GM12878 (cell line): Measurements from ENCODE around the gene THSD8. TPM values are rescaled to one million over a fixed set of nuclear protein-coding genes. Genes with fewer than 3 reads are reported as not detected.
"Not testable (repeated sequence)": the region's sequence is repeated elsewhere in the genome, so short reads cannot be mapped to it uniquely, and the experiment has no call there.

ENCODE experiments used
- ATAC-seq: fragments of 200-7000 bp; cut with Tn5 transposase; 3 replicates; pipeline ENCODE4 v1.9.1; 2020; ENCODE audit warnings: mild to moderate bottlenecking, moderate library complexity
- BruUV-seq: library from RNA; stranded (reverse); fragments of 400-500 nt; replicated peaks from 2 replicates; lab custom pipeline; 2021; lab: Mats Ljungman, UMichigan
- CTCF ChIA-PET: fragments of 300-600 bp; sonication (Branson Sonifier 250); formaldehyde crosslinking; extraction: SDS; loops from one replicate; lab custom pipeline; 2021; ENCODE audit warnings: inconsistent platforms; lab: Yijun Ruan, JAX
- POLR2A ChIA-PET: fragments of 350-600 bp; formaldehyde crosslinking; extraction: SDS; loops from one replicate; lab custom pipeline; 2021; ENCODE audit warnings: inconsistent platforms; lab: Charles Lee
- RAD21 ChIA-PET: fragments of 300-600 bp; sonication (Branson Sonifier 250); formaldehyde crosslinking; loops from one replicate; lab custom pipeline; 2023; ENCODE audit warnings: antibody characterized with exemption; ENCODE audit not compliant: unreplicated experiment; lab: Charles Lee
- SMC1A ChIA-PET: fragments of 300-600 bp; sonication (Branson Sonifier 250); formaldehyde crosslinking; loops from one replicate; lab custom pipeline; 2023; ENCODE audit not compliant: unreplicated experiment, uncharacterized antibody; lab: Charles Lee
- DNase-seq: peaks from one replicate; pipeline ENCODE4 v3.0.0-alpha.2; 2011; ENCODE audit warnings: low read depth, low spot score
- FAIRE-seq: peaks from 3 replicates; lab custom pipeline; 2011; peaks lifted over from hg19 to GRCh38; lab: Jason Lieb, UNC
- H2AFZ ChIP-seq: 2 replicates; pipeline ENCODE4 v1.6.0; 2011; ENCODE audit warnings: low read depth, low read length, control low read depth; ENCODE audit not compliant: control insufficient read depth
- H3K27ac ChIP-seq: 2 replicates; pipeline ENCODE4 v1.5.1; 2011; ENCODE audit warnings: control low read depth; ENCODE audit not compliant: control insufficient read depth, insufficient read depth
- H3K27me3 ChIP-seq, 2 experiments: replicated peaks in 1 of 2; 2 replicates each; pipeline versions ENCODE4 v1.6.0 to v1.6.1; 2011; ENCODE audit warnings: low read length in 1 of 2; ENCODE audit not compliant: control insufficient read depth in 2 of 2, insufficient read depth in 2 of 2
- H3K36me3 ChIP-seq, 2 experiments: 2 replicates each; pipeline ENCODE4 v1.5.1; 2011; ENCODE audit warnings: low read length in 1 of 2; ENCODE audit not compliant: control insufficient read depth in 2 of 2, insufficient read depth in 2 of 2
- H3K4me1 ChIP-seq: 2 replicates; pipeline ENCODE4 v1.6.1; 2011; ENCODE audit warnings: mild to moderate bottlenecking, low read length, moderate library complexity, mixed read lengths; ENCODE audit not compliant: control insufficient read depth, insufficient read depth
- H3K4me2 ChIP-seq: 2 replicates; pipeline ENCODE4 v1.6.0; 2011; ENCODE audit warnings: control low read depth; ENCODE audit not compliant: control insufficient read depth, insufficient read depth
- H3K4me3 ChIP-seq: fragments of 200-600 bp; sonication (generic); 2 replicates; pipeline ENCODE4 v1.5.1; 2016
- H3K79me2 ChIP-seq: 2 replicates; pipeline ENCODE4 v1.6.0; 2011; ENCODE audit warnings: low read length; ENCODE audit not compliant: control insufficient read depth, insufficient read depth
- H3K9ac ChIP-seq: 2 replicates; pipeline ENCODE4 v1.8.0; 2011; ENCODE audit warnings: low read length, control low read depth, mixed read lengths; ENCODE audit not compliant: control insufficient read depth, insufficient read depth
- H3K9me3 ChIP-seq: replicated peaks from 3 replicates; pipeline ENCODE4 v1.5.1; 2011; ENCODE audit warnings: mild to moderate bottlenecking, low read length; ENCODE audit not compliant: control insufficient read depth, insufficient read depth
- H4K20me1 ChIP-seq: 2 replicates; pipeline ENCODE4 v1.6.0; 2011; ENCODE audit not compliant: control insufficient read depth, insufficient read depth
- E2F8 ChIP-seq: fragments of 450-650 bp; IDR thresholded peaks from 2 replicates; pipeline ENCODE4 v1.6.1; 2018; ENCODE audit warnings: mild to moderate bottlenecking, low read depth, moderate library complexity; ENCODE audit not compliant: partially characterized antibody
- WGBS: methylation state at CpG from one replicate; pipeline ENCODE4 v1.1.6; 2016; ENCODE audit warnings: low lambda C conversion rate; ENCODE audit not compliant: insufficient replicate concordance, insufficient coverage; ENCODE audit errors: missing lambda C conversion rate; 5-methylcytosine and 5-hydroxymethylcytosine counted together
- in situ Hi-C: fragments of 300-500 bp; cut with MboI; formaldehyde crosslinking; loops from 9 replicates; pipeline ENCODE4 v1.14.3; 2018; ENCODE audit warnings: mixed read lengths
- intact Hi-C: fragments of 100-400 bp; cut with micrococcal nuclease; formaldehyde crosslinking; loops from one replicate; pipeline ENCODE4 v1.14.2; 2022; ENCODE audit not compliant: unreplicated experiment
- polyA plus RNA-seq, 11 experiments: library from polyadenylated mRNA; depleted of rRNA in 4 of 11; unstranded in 6 of 11; stranded (reverse) in 5 of 11; fragments of >200 nt; fragmentation: Nextera tagmentation in 4 of 11; fragmentation: Illumina TruSeq in 1 of 11; extraction: Ambion mirVana in 4 of 11; extraction: Trizol in 1 of 11; gene quantifications; 1 replicate in 1 of 11; 2 replicates in 10 of 11; pipeline versions ENCODE4 v1.2.1 to v1.2.3, GENCODE V29; 2011 to 2016; ENCODE audit warnings: inconsistent platforms in 2 of 11, missing spikeins in 2 of 11, low read depth in 1 of 11
- total RNA-seq, 4 experiments: library from RNA; depleted of rRNA in 3 of 4; stranded (reverse); fragments of >200 nt in 3 of 4; fragmentation: Illumina TruSeq in 1 of 4; extraction: Trizol in 1 of 4; gene quantifications; 2 replicates each; pipeline versions ENCODE4 v1.2.1 to v1.2.3, GENCODE V29; 2013 to 2021

Gene THSD8
- total and polyA plus RNA-seq, 10 of the 15 experiments (the other 5 are each of a cell fraction or from before 2014, with no cell fraction given), result 0.24 to 32.3 (median 21.3) TPM; not detected in 2

GRCh38 chr19:12843999-12844732 lies 42.3 kb downstream of the THSD8 start:
- DNase-seq, result no peak
- H2AFZ ChIP-seq, result no peak overlapping the region
- no peak for FAIRE-seq
- ChIA-PET POLR2A (interaction anchor here (0.6 kb wide), 1 partner anchor 128 kb away, joined by 5 read pairs; no protein-coding TSS in a partner anchor), SMC1A (no interaction called here), RAD21 (no interaction called here), CTCF (interaction anchor here (1.1 to 10.1 kb wide), 2 partner anchors 83 to 121 kb away, joined by 3 to 235 read pairs; no protein-coding TSS in a partner anchor)
- peaks cover 3% of the 10 kb centered on the region for H3K4me1 ChIP-seq
- no peak for ATAC-seq
- H3K79me2 ChIP-seq, result no peaks in the 10 kb centered on the region
- H3K9ac ChIP-seq, result no peak overlapping the region
- WGBS, result 12% methylated on average over 3 of the region's 3 CpGs
- BruUV-seq, result no TSS peak
- H3K4me2 ChIP-seq, result no peak overlapping the region
- H3K27me3 ChIP-seq, result peaks cover 0 to 7% of the 10 kb centered on the region in 2 experiments
- H3K4me3 ChIP-seq, result no peak overlapping the region
- intact Hi-C loops, result no loop called here
- no peak overlapping the region for H3K27ac ChIP-seq
- no peaks in the 10 kb centered on the region for H4K20me1 ChIP-seq
- no peaks in the 10 kb centered on the region; the same call in 2 of the 3 replicates for H3K9me3 ChIP-seq
- in situ Hi-C loops, result no loop called here
- no peak for TF ChIP-seq E2F8
- H3K36me3 ChIP-seq, result no peaks in the 10 kb centered on the region

- not testable (repeated sequence) for DNase-seq, H3K4me1 ChIP-seq, H3K4me2 ChIP-seq, H2AFZ ChIP-seq, H3K36me3 ChIP-seq, ATAC-seq, H3K9ac ChIP-seq, H4K20me1 ChIP-seq, BruUV-seq, FAIRE-seq, H3K9me3 ChIP-seq, H3K27ac ChIP-seq, H3K79me2 ChIP-seq, H3K27me3 ChIP-seq, H3K4me3 ChIP-seq
- in situ Hi-C loops, result loop anchor here (5.0 kb wide), 1 partner anchor 79 kb away; no protein-coding TSS in a partner anchor
- RAD21 ChIA-PET, result interaction anchor here (0.7 to 2.5 kb wide), 8 partner anchors 12 to 129 kb away, joined by 3 to 76 read pairs (median 4); partner anchors contain the start of gene RNASEH2A
- SMC1A ChIA-PET, result interaction anchor here (0.8 to 2.4 kb wide), 10 partner anchors 40 to 88 kb away, joined by 3 to 17 read pairs (median 3); partner anchors contain the start of genes JUNB and RNASEH2A
- CTCF ChIA-PET, result interaction anchor here (0.6 to 10.1 kb wide), 23 partner anchors 9 to 274 kb away, joined by 3 to 235 read pairs (median 7); partner anchors contain the start of genes CALR, DNASE2, FBXW9 and RNASEH2A
- POLR2A ChIA-PET, result interaction anchor here (0.9 to 1.1 kb wide), 3 partner anchors 22 to 80 kb away, joined by 3 to 6 read pairs (median 4); no protein-coding TSS in a partner anchor
- intact Hi-C loops, result loop anchor here (1.0 kb wide), 2 partner anchors 80 to 86 kb away; no protein-coding TSS in a partner anchor
- WGBS, result 55% methylated on average over 7 of the region's 7 CpGs
Measured at GRCh38 chr19:12846613-12847012, 44.7 kb downstream of the THSD8 start.
